NCI-H2196 (cell line): ENCODE data around the gene OTOG.

ENCODE experiments used
- DNase-seq: peaks from one replicate; lab custom pipeline; 2025; ENCODE audit not compliant: unreplicated experiment; lab: John Stamatoyannopoulos, UW

OTOG gene

GRCh38 chr11:17580271-17580670 lies 33.2 kb downstream of the OTOG start:
- DNase-seq, result no peak

- no peak for DNase-seq
Measured at GRCh38 chr11:17581036-17581731, 34.1 kb downstream of the OTOG start.

- no peak for DNase-seq
Measured at GRCh38 chr11:17581732-17582053, 34.6 kb downstream of the OTOG start.

- DNase-seq, result no peak
Measured at GRCh38 chr11:17585911-17586695, 39.0 kb downstream of the OTOG start.

GRCh38 chr11:17588166-17588565 lies 41.1 kb downstream of the OTOG start:
- no peak for DNase-seq

- no peak for DNase-seq
Measured at GRCh38 chr11:17588721-17589120, 41.7 kb downstream of the OTOG start.

- no peak for DNase-seq
Measured at GRCh38 chr11:17590463-17590862, 43.4 kb downstream of the OTOG start.

GRCh38 chr11:17591293-17591692 lies 44.2 kb downstream of the OTOG start:
- DNase-seq, result no peak

GRCh38 chr11:17593466-17594245 lies 46.6 kb downstream of the OTOG start:
- DNase-seq, result no peak

GRCh38 chr11:17594686-17595192 lies 47.7 kb downstream of the OTOG start:
- no peak for DNase-seq

GRCh38 chr11:17595526-17596309 lies 48.7 kb downstream of the OTOG start:
- DNase-seq, result no peak

GRCh38 chr11:17596310-17596669 lies 49.2 kb downstream of the OTOG start:
- DNase-seq, result no peak

- no peak for DNase-seq
Measured at GRCh38 chr11:17596711-17597110, 49.7 kb downstream of the OTOG start.

GRCh38 chr11:17597770-17598169 lies 50.7 kb downstream of the OTOG start:
- DNase-seq, result no peak

GRCh38 chr11:17598700-17599459 lies 51.8 kb downstream of the OTOG start:
- DNase-seq, result peak; percentile 78

GRCh38 chr11:17599460-17599925 lies 52.4 kb downstream of the OTOG start:
- no peak for DNase-seq

- no peak for DNase-seq
Measured at GRCh38 chr11:17600316-17601255, 53.5 kb downstream of the OTOG start.

GRCh38 chr11:17601256-17601671 lies 54.2 kb downstream of the OTOG start:
- DNase-seq, result no peak

GRCh38 chr11:17601676-17602075 lies 54.6 kb downstream of the OTOG start:
- DNase-seq, result no peak
